ENCODE results near the gene CTNNA3. TPM values are rescaled to one million over a fixed set of nuclear protein-coding genes. Genes with fewer than 3 reads are reported as not detected.

CTNNA3 gene
- polyA plus RNA-seq, 6 donors from 2014 or later: 0.38 to 1.2 TPM; not detected in 4

DNA sequence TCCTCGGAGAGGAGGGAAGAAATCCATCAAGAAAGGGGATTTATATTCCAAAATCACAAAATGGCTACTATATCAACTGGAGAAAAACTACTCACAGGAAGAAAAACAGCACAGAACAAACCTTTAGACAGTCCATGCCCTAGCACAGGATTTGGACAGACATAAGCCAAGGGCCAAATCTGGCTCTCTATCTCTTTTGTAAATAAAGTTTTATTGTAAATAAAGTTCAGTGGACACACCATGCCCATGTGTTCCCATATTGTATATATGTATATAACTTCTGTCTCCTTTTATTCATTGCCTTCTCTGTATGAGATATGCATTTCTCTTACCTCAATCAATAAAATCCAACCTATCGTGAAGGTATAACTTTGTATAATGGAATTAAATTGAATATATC, 1513.0 kb downstream of the CTNNA3 start:
- ATAC-seq (ENCODE audit: low read depth in 2 of 2) (no peak), DNase-seq (no peak)
- H3K9me3 Mint-ChIP-seq: no peaks in the 10 kb centered on the region
- no peaks in the 10 kb centered on the region for H3K27me3 Mint-ChIP-seq
- H3K4me3 Mint-ChIP-seq: no peak overlapping the region
- H3K36me3 Mint-ChIP-seq: no peaks in the 10 kb centered on the region
- H3K27ac Mint-ChIP-seq: no peak overlapping the region
- no peaks in the 10 kb centered on the region for H3K4me1 Mint-ChIP-seq

GRCh38 chr10:66180581-66181318, 1515.2 kb downstream of the CTNNA3 start:
- DNase-seq (peak; percentile 20), ATAC-seq (ENCODE audit: low read depth in 2 of 2) (peak; percentile 32 to 49)
- H3K9me3 Mint-ChIP-seq: no peaks in the 10 kb centered on the region
- H3K4me3 Mint-ChIP-seq: no peak overlapping the region
- no peak overlapping the region for H3K27ac Mint-ChIP-seq
- H3K4me1 Mint-ChIP-seq: no peaks in the 10 kb centered on the region
- no peaks in the 10 kb centered on the region for H3K27me3 Mint-ChIP-seq
- H3K36me3 Mint-ChIP-seq: no peaks in the 10 kb centered on the region

GRCh38 chr10:66180021-66180420, 1516.0 kb downstream of the CTNNA3 start:
- ATAC-seq (ENCODE audit: low read depth in 2 of 2) (no peak), DNase-seq (no peak)
- no peaks in the 10 kb centered on the region for H3K9me3 Mint-ChIP-seq
- no peak overlapping the region for H3K4me3 Mint-ChIP-seq
- H3K27ac Mint-ChIP-seq: no peak overlapping the region
- H3K27me3 Mint-ChIP-seq: no peaks in the 10 kb centered on the region
- H3K36me3 Mint-ChIP-seq: no peaks in the 10 kb centered on the region
- no peaks in the 10 kb centered on the region for H3K4me1 Mint-ChIP-seq

- Mint-ChIP-seq H3K4me3 (no peak overlapping the region), H3K36me3 (no peaks in the 10 kb centered on the region), H3K27ac (no peak overlapping the region)
Observed at GRCh38 chr10:66176772-66177171, 1519.2 kb downstream of the CTNNA3 start.

DNA sequence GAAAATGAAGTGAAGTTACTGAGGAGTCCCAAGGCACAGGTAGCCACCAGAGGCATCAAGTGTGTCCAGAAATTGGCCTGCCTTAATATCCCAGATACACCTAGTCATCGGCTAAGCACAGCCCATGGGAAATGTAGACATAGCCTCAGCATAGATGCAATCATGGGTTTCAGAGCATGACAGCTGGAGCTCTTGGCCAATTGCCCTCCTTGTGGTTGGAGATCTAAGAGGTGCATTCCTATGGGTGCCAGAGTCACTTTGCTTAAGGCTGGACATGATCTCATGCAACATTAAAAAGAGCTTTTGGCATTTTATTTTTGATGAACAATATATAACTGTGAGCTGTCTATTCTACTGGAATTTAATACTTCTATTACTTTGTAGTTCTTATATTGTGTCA, 1528.2 kb downstream of the CTNNA3 start:
- H3K36me3 Mint-ChIP-seq: no peaks in the 10 kb centered on the region
- H3K4me1 Mint-ChIP-seq: no peaks in the 10 kb centered on the region
- DNase-seq (no peak), ATAC-seq (ENCODE audit: low read depth in 2 of 2) (no peak)
- no peak overlapping the region for H3K27ac Mint-ChIP-seq
- no peak overlapping the region for H3K4me3 Mint-ChIP-seq
- H3K9me3 Mint-ChIP-seq: peaks cover 0 to 4% (median 0%) of the 10 kb centered on the region in 7 donors
- no peaks in the 10 kb centered on the region for H3K27me3 Mint-ChIP-seq

More at GRCh38 chr10:66176772-66177171, 1519.2 kb downstream of the CTNNA3 start:
- H3K4me1 Mint-ChIP-seq: no peaks in the 10 kb centered on the region
- ATAC-seq (ENCODE audit: low read depth in 2 of 2) (no peak), DNase-seq (no peak)
- no peaks in the 10 kb centered on the region for H3K27me3 Mint-ChIP-seq
- H3K9me3 Mint-ChIP-seq: no peaks in the 10 kb centered on the region

DNA sequence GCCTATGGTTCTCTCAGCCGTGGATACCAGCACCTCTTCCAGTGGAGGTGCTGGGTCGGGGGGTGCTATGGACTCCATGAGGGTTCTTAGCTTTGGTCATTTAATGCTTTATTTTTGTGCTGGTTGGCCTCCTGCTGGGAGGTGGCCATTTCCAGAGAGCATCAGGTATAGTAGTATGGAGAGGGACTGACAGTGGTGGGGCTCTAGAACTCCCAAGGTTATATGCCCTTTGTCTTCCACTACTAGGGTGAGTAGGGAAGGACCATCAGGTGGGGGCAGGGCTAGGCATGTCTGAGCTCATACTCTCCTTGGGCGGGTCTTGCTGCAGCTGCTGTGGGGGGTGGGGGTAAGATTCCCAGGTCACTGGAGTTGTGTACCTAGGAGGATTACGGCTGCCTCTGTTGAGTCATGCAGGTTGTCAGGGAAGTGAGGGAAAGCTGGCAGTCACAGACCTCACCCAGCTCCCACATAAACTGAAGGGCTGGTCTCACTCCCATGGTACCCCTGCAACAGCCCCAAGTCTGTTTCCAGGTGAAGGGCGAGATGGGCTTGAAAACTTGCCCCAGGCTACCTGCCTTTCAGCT, 1533.3 kb downstream of the CTNNA3 start:
- Mint-ChIP-seq H3K9me3 (peaks cover 0 to 9% (median 3%) of the 10 kb centered on the region in 7 donors), H3K27ac (no peak overlapping the region)
- no peak for ATAC-seq (ENCODE audit: low read depth in 2 of 2)

GRCh38 chr10:66151346-66151745, 1544.6 kb downstream of the CTNNA3 start:
- no peak overlapping the region for H3K27ac Mint-ChIP-seq
- no peaks in the 10 kb centered on the region for H3K36me3 Mint-ChIP-seq
- no peak for DNase-seq
- ATAC-seq (ENCODE audit: low read depth in 2 of 2): no peak
- H3K4me3 Mint-ChIP-seq: no peak overlapping the region
- peaks cover 0 to 2% (median 0%) of the 10 kb centered on the region in 7 donors for H3K9me3 Mint-ChIP-seq
- H3K4me1 Mint-ChIP-seq: no peaks in the 10 kb centered on the region
- no peaks in the 10 kb centered on the region for H3K27me3 Mint-ChIP-seq

More for the DNA sequence above, 1533.3 kb downstream of the CTNNA3 start:
- no peak for DNase-seq
- no peaks in the 10 kb centered on the region for H3K27me3 Mint-ChIP-seq
- no peaks in the 10 kb centered on the region for H3K36me3 Mint-ChIP-seq
- H3K4me1 Mint-ChIP-seq: no peaks in the 10 kb centered on the region
- no peak overlapping the region for H3K4me3 Mint-ChIP-seq

DNA sequence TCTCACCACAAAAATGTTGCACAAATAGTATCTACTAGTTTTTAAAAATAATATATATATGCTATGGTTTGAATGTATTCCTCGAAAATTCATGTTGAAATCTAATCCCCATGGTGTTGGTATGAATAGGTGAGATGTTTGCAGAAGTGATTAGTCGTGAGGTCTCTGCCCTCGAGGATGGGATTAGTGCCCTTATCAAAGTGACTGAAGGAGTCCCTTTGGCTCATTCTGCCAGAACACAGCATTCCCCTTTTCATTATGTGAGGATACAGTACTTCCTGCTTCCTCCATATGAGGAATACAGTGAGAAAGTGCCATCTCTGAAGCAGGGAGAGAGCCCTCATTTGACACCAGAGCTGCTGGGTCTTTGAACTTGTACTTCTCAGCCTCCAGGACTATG, 1547.7 kb downstream of the CTNNA3 start:
- no peak for DNase-seq
- H3K9me3 Mint-ChIP-seq: peaks cover 0 to 2% (median 0%) of the 10 kb centered on the region in 7 donors
- no peak overlapping the region for H3K4me3 Mint-ChIP-seq
- ATAC-seq (ENCODE audit: low read depth in 2 of 2): no peak
- H3K27me3 Mint-ChIP-seq: no peaks in the 10 kb centered on the region
- no peak overlapping the region for H3K27ac Mint-ChIP-seq
- no peaks in the 10 kb centered on the region for H3K36me3 Mint-ChIP-seq
- no peaks in the 10 kb centered on the region for H3K4me1 Mint-ChIP-seq

DNA sequence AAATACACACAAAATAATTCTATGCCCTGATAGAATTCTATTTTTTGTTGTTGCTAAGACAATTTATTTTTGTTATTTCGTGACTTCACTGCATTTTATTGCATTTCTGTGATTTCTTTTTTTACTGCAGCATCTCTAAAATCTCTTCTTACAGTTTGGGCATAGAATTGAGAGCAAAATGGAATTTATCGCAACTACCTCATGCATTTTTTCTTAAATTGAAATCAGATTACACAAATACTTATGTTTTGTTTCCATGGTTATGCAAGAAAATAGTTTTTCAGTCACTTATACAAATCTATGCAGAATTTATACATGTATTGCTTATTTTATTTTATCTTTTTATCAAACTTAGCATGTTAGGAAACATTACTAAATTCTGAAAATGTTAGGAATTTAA, 1552.0 kb downstream of the CTNNA3 start:
- Mint-ChIP-seq H3K4me3 (no peak overlapping the region), H3K4me1 (no peaks in the 10 kb centered on the region), H3K36me3 (no peaks in the 10 kb centered on the region), H3K9me3 (peaks cover 0 to 2% (median 0%) of the 10 kb centered on the region in 7 donors), H3K27me3 (no peaks in the 10 kb centered on the region), H3K27ac (no peak overlapping the region)
- DNase-seq (no peak), ATAC-seq (ENCODE audit: low read depth in 2 of 2) (no peak)

GRCh38 chr10:66102756-66103155, 1593.2 kb downstream of the CTNNA3 start:
- DNase-seq: no peak
- no peak overlapping the region for H3K4me3 Mint-ChIP-seq
- H3K27ac Mint-ChIP-seq: no peak overlapping the region
- peaks cover 0 to 1% (median 0%) of the 10 kb centered on the region in 7 donors for H3K9me3 Mint-ChIP-seq
- no peak for ATAC-seq (ENCODE audit: low read depth in 2 of 2)
- H3K27me3 Mint-ChIP-seq: no peaks in the 10 kb centered on the region
- no peaks in the 10 kb centered on the region for H3K4me1 Mint-ChIP-seq
- no peaks in the 10 kb centered on the region for H3K36me3 Mint-ChIP-seq

DNA sequence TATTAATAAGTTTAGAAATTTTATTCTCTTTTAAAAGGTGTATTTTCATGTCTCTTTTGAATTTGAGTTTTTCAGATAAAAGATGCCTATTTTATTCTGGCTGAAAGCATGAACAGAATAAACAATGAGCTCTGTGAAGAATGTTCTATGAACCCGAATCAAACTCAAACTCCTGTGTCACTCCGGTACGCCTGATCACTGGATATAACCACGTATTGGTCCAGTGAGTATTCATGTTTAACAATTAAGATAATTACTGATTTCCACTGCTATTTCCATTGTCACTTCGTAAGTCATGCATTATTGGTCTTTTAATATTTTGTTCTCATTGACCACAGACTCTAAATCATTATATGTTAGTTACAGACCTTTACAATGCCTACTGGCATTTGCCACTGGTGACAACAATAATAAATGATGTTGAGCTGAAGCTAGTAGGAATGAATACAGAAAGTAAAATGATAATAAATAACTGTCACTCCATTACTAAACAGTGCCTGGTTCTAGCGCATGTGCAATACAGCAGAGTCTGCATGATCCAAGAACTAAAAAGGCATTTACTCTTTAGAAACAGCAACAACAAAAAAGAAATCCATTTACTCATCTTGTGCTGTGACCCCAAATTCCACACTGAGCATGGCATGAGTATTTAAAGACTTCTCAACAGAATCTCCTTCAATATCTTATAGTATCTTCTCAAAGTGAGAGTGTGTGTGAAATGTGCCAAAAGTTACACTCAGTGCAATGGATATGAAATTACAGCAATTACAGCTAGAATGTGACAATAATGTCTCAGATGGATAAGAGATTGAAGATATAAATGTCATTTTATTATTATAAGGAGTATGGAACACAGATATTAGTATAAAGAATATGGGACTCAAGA, 1597.2 kb downstream of the CTNNA3 start:
- DNase-seq: no peak
- Mint-ChIP-seq H3K4me1 (no peaks in the 10 kb centered on the region), H3K27me3 (no peaks in the 10 kb centered on the region), H3K36me3 (no peaks in the 10 kb centered on the region), H3K9me3 (peaks cover 0 to 1% (median 0%) of the 10 kb centered on the region in 7 donors), H3K4me3 (no peak overlapping the region), H3K27ac (no peak overlapping the region)
- no peak for ATAC-seq (ENCODE audit: low read depth in 2 of 2)

- H3K4me3 Mint-ChIP-seq: no peak overlapping the region
- H3K27ac Mint-ChIP-seq: no peak overlapping the region
- no peak for DNase-seq
- H3K36me3 Mint-ChIP-seq: no peaks in the 10 kb centered on the region
- H3K9me3 Mint-ChIP-seq: peaks cover 0 to 1% (median 0%) of the 10 kb centered on the region in 7 donors
- no peaks in the 10 kb centered on the region for H3K27me3 Mint-ChIP-seq
- H3K4me1 Mint-ChIP-seq: no peaks in the 10 kb centered on the region
- ATAC-seq (ENCODE audit: low read depth in 2 of 2): no peak
Observed at GRCh38 chr10:66095610-66096009, 1600.4 kb downstream of the CTNNA3 start.

- H3K27me3 Mint-ChIP-seq: no peaks in the 10 kb centered on the region
- DNase-seq: no peak
- H3K36me3 Mint-ChIP-seq: no peaks in the 10 kb centered on the region
- H3K9me3 Mint-ChIP-seq: peaks cover 0 to 9% (median 0%) of the 10 kb centered on the region in 7 donors
- no peak overlapping the region for H3K27ac Mint-ChIP-seq
- H3K4me1 Mint-ChIP-seq: no peaks in the 10 kb centered on the region
- H3K4me3 Mint-ChIP-seq: no peak overlapping the region
- ATAC-seq (ENCODE audit: low read depth in 2 of 2): no peak
Observed at GRCh38 chr10:66085906-66086305, 1610.1 kb downstream of the CTNNA3 start.
